Neural progenitor cell (in vitro differentiated cells): Measurements from ENCODE around the gene DDX24. TPM values are rescaled to one million over a fixed set of nuclear protein-coding genes. Genes with fewer than 3 reads are reported as not detected.

ENCODE experiments used
- DNase-seq: peaks from one replicate; pipeline ENCODE4 v3.0.0-alpha.2; 2016; ENCODE audit warnings: low spot score
- H2AFZ ChIP-seq: fragments of 200-600 bp; sonication (generic); replicated peaks from 2 replicates; pipeline ENCODE4 v1.6.1; 2016; ENCODE audit warnings: antibody characterized with exemption
- H3F3A ChIP-seq: fragments of 200-600 bp; sonication (generic); 2 replicates; pipeline ENCODE4 v1.6.1; 2016; ENCODE audit warnings: antibody characterized with exemption, low read depth
- H3K27ac ChIP-seq: fragments of 200-600 bp; sonication (generic); 2 replicates; pipeline ENCODE4 v1.5.1; 2016; ENCODE audit warnings: mild to moderate bottlenecking
- H3K27me3 ChIP-seq: fragments of 200-600 bp; sonication (generic); 2 replicates; pipeline ENCODE4 v1.6.1; 2016; ENCODE audit warnings: mild to moderate bottlenecking, moderate library complexity
- H3K36me3 ChIP-seq: fragments of 200-600 bp; sonication (generic); 2 replicates; pipeline ENCODE4 v1.5.1; 2016
- H3K4me1 ChIP-seq: fragments of 200-600 bp; sonication (generic); 2 replicates; pipeline ENCODE4 v1.6.1; 2016; ENCODE audit warnings: mixed run types
- H3K4me2 ChIP-seq: fragments of 200-600 bp; sonication (generic); 2 replicates; pipeline ENCODE4 v1.6.1; 2016
- H3K4me3 ChIP-seq: fragments of 200-600 bp; sonication (generic); 2 replicates; pipeline ENCODE4 v1.5.1; 2016
- H3K79me2 ChIP-seq: fragments of 200-600 bp; sonication (generic); 2 replicates; pipeline ENCODE4 v1.6.1; 2016; ENCODE audit warnings: low read depth
- H3K9ac ChIP-seq: fragments of 200-600 bp; sonication (generic); 2 replicates; pipeline ENCODE4 v1.6.1; 2016
- H3K9me3 ChIP-seq: fragments of 200-600 bp; sonication (generic); 2 replicates; pipeline ENCODE4 v1.5.1; 2016; ENCODE audit warnings: low read depth
- H4K20me1 ChIP-seq: fragments of 200-600 bp; sonication (generic); 2 replicates; pipeline ENCODE4 v1.6.1; 2016; ENCODE audit warnings: low read depth
- H3K27ac Mint-ChIP-seq: 3 replicates; pipeline ENCODE4 v1.8.0; 2021; ENCODE audit warnings: mixed read lengths
- H3K27me3 Mint-ChIP-seq: 2 replicates; pipeline ENCODE4 v1.8.0; 2022; ENCODE audit warnings: low read depth, mild to moderate bottlenecking, inconsistent platforms, moderate library complexity, mixed read lengths; ENCODE audit not compliant: insufficient read depth
- H3K36me3 Mint-ChIP-seq: 3 replicates; pipeline ENCODE4 v1.8.0; 2021; ENCODE audit warnings: mixed read lengths
- H3K4me1 Mint-ChIP-seq: 3 replicates; pipeline ENCODE4 v1.8.0; 2021; ENCODE audit warnings: mixed read lengths
- H3K4me3 Mint-ChIP-seq: 3 replicates; pipeline ENCODE4 v1.8.0; 2021; ENCODE audit warnings: mild to moderate bottlenecking, moderate library complexity, mixed read lengths
- H3K9me3 Mint-ChIP-seq: 3 replicates; pipeline ENCODE4 v1.8.0; 2020; ENCODE audit warnings: mixed read lengths
- EZH2 ChIP-seq: fragments of 200-600 bp; sonication (generic); IDR thresholded peaks from 2 replicates; pipeline ENCODE4 v1.6.1; 2017; ENCODE audit warnings: antibody characterized with exemption, mild to moderate bottlenecking, moderate library complexity
- EZH2phosphoT487 ChIP-seq: fragments of 200-600 bp; sonication (generic); IDR thresholded peaks from 2 replicates; pipeline ENCODE4 v1.6.1; 2017; ENCODE audit warnings: antibody characterized with exemption
- total RNA-seq: library from RNA; depleted of rRNA; stranded (reverse); fragments of >200 nt; gene quantifications from 2 replicates; pipeline ENCODE4 v1.2.3, GENCODE V29; 2015; ENCODE audit warnings: low replicate concordance
- TF ChIP-seq, protein P1 (sequence below): fragments of 200-600 bp; sonication (generic); IDR thresholded peaks from 2 replicates; pipeline ENCODE4 v1.5.1; 2017; ENCODE audit warnings: antibody characterized with exemption, mild to moderate bottlenecking

Gene DDX24
- total RNA-seq, 1 donor from 2014 or later: 153 TPM

DNA sequence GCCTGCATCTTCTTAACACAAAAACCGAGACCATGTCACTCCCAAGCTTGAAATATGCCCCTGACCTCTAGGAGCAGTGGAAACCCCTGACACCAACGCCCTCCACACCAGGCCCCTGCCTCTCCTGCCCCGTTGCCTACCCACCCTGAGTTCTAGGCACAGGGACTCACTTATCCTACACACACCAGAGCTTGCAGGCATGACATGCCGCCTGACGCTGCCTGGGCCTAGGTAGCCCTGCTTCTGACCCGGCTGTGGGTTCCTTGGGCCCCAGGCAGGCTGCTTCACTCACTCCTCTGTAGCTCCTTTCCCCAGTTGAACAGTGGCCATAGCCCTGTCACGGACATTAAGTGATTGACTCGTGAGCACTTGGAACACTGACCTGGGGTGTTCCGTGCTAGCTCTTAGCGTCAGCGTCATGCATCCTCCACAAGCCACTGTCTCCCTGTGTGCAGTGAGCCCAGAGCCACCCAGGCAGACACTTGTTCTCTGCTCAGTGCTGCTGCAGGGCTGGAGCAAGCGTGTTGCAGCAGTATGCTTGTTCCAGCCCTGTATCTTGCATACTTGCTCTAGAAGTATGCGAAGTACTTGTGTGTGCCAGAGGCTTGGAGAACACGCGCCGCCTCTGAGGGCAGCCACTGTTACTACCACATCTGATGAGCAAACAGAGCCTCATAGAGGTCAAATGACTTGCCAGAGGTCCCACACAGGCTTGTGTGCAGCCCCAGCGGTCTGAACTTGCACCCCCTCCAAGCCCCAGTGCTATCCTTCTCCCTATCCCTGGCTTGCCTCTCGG, 39.3 kb downstream of the DDX24 start:
- peaks cover 7% of the 10 kb centered on the region for H3K27me3 Mint-ChIP-seq
- H3K27me3 ChIP-seq: no peaks in the 10 kb centered on the region
- no peak overlapping the region for H2AFZ ChIP-seq
- no peaks in the 10 kb centered on the region for H3F3A ChIP-seq
- H4K20me1 ChIP-seq: peaks cover 7% of the 10 kb centered on the region
- no peak for DNase-seq
- H3K27ac ChIP-seq: no peak overlapping the region
- H3K4me3 ChIP-seq: no peak overlapping the region
- H3K27ac Mint-ChIP-seq: peak overlapping the region; percentile 37
- H3K9me3 Mint-ChIP-seq: no peaks in the 10 kb centered on the region
- H3K36me3 ChIP-seq: no peaks in the 10 kb centered on the region
- TF ChIP-seq EZH2phosphoT487 (no peak), EZH2 (no peak)
- TF ChIP-seq, protein P1, sequence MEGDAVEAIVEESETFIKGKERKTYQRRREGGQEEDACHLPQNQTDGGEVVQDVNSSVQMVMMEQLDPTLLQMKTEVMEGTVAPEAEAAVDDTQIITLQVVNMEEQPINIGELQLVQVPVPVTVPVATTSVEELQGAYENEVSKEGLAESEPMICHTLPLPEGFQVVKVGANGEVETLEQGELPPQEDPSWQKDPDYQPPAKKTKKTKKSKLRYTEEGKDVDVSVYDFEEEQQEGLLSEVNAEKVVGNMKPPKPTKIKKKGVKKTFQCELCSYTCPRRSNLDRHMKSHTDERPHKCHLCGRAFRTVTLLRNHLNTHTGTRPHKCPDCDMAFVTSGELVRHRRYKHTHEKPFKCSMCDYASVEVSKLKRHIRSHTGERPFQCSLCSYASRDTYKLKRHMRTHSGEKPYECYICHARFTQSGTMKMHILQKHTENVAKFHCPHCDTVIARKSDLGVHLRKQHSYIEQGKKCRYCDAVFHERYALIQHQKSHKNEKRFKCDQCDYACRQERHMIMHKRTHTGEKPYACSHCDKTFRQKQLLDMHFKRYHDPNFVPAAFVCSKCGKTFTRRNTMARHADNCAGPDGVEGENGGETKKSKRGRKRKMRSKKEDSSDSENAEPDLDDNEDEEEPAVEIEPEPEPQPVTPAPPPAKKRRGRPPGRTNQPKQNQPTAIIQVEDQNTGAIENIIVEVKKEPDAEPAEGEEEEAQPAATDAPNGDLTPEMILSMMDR: no peak
- no peak overlapping the region for H3K4me2 ChIP-seq
- no peaks in the 10 kb centered on the region for H3K4me1 ChIP-seq
- peaks cover 25% of the 10 kb centered on the region for H3K4me1 Mint-ChIP-seq
- H3K9me3 ChIP-seq: no peaks in the 10 kb centered on the region
- H3K9ac ChIP-seq: no peak overlapping the region
- no peak overlapping the region for H3K4me3 Mint-ChIP-seq
- H3K36me3 Mint-ChIP-seq: peaks cover 10% of the 10 kb centered on the region
- no peaks in the 10 kb centered on the region for H3K79me2 ChIP-seq

DNA sequence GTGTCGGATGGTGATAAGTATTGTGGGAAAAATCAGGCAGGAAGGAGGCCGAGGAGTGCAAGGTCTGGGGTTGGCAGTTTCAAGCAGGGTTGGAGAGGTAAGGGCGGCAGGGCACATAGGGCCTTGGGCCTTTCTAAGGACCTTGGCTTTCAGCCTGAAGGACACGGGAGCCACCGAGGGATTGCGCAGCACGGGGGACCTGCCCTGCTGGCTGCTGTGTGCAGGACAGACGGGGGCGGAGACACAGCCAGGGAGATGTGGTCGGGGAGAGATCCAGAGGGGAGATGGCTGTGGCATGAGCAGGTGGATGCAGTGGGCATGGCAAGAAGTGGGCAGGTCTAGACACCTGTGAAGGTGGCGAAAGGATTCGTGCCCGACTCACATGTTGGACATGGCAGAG, 40.2 kb downstream of the DDX24 start:
- DNase-seq: no peak
- TF ChIP-seq, protein P1: no peak
- TF ChIP-seq EZH2phosphoT487 (no peak), EZH2 (no peak)
- Mint-ChIP-seq H3K27me3 (peaks cover 7% of the 10 kb centered on the region), H3K9me3 (no peaks in the 10 kb centered on the region), H3K4me3 (no peak overlapping the region), H3K36me3 (peaks cover 8% of the 10 kb centered on the region), H3K4me1 (peaks cover 28% of the 10 kb centered on the region), H3K27ac (peak overlapping the region; percentile 18)
- H3F3A ChIP-seq: no peaks in the 10 kb centered on the region
- no peak overlapping the region for H2AFZ ChIP-seq
- H3K9ac ChIP-seq: no peak overlapping the region
- H4K20me1 ChIP-seq: peaks cover 15% of the 10 kb centered on the region
- H3K4me2 ChIP-seq: no peak overlapping the region
- no peak overlapping the region for H3K27ac ChIP-seq
- H3K4me1 ChIP-seq: no peaks in the 10 kb centered on the region
- H3K36me3 ChIP-seq: no peaks in the 10 kb centered on the region
- no peaks in the 10 kb centered on the region for H3K79me2 ChIP-seq
- H3K4me3 ChIP-seq: no peak overlapping the region
- no peaks in the 10 kb centered on the region for H3K27me3 ChIP-seq
- H3K9me3 ChIP-seq: no peaks in the 10 kb centered on the region

DNA sequence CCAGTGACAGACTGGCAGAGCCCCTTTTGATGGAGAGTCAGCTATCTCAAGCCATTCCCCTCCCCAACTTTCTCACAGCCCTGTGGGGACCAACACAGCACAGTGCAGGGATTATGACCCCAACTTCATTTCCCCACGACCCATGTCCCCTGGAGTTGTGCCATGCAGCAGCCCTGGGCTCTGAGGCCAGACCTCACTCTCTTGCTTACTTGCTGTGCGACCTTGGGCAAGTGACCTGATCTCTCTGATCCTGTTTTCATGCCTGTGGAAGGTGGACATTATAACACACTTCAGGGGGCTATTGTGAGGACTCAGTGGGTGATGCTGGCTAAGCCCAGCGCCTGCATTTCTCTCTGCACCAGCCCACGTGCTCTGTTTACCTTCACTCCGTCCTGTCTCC, 40.8 kb downstream of the DDX24 start:
- H3K27me3 ChIP-seq: no peaks in the 10 kb centered on the region
- no peaks in the 10 kb centered on the region for H3K36me3 ChIP-seq
- Mint-ChIP-seq H3K4me3 (no peak overlapping the region), H3K9me3 (no peaks in the 10 kb centered on the region), H3K27me3 (peaks cover 7% of the 10 kb centered on the region), H3K36me3 (peaks cover 3% of the 10 kb centered on the region), H3K4me1 (peaks cover 28% of the 10 kb centered on the region), H3K27ac (no peak overlapping the region)
- TF ChIP-seq EZH2 (no peak), EZH2phosphoT487 (no peak)
- TF ChIP-seq, protein P1: no peak
- H3K27ac ChIP-seq: no peak overlapping the region
- H4K20me1 ChIP-seq: peaks cover 17% of the 10 kb centered on the region
- H2AFZ ChIP-seq: no peak overlapping the region
- H3K4me3 ChIP-seq: no peak overlapping the region
- no peak for DNase-seq
- no peak overlapping the region for H3K4me2 ChIP-seq
- no peaks in the 10 kb centered on the region for H3K79me2 ChIP-seq
- H3K9ac ChIP-seq: no peak overlapping the region
- no peaks in the 10 kb centered on the region for H3K9me3 ChIP-seq
- no peaks in the 10 kb centered on the region for H3K4me1 ChIP-seq
- H3F3A ChIP-seq: no peaks in the 10 kb centered on the region
